GM18870 (cell line): ENCODE results near the gene EPG5.
A peak's percentile ranks its signal among the peaks of the same experiment; 100 is the strongest.

Experiments used
- ATAC-seq: cut with Tn5 transposase; IDR thresholded peaks from one replicate; pipeline ENCODE4 v1.9.1; 2021; ENCODE audit warnings: moderate library complexity; ENCODE audit not compliant: unreplicated experiment

The EPG5 gene

GRCh38 chr18:45920367-45920766 lies 46.8 kb downstream of the EPG5 start:
- no peak for ATAC-seq

DNA sequence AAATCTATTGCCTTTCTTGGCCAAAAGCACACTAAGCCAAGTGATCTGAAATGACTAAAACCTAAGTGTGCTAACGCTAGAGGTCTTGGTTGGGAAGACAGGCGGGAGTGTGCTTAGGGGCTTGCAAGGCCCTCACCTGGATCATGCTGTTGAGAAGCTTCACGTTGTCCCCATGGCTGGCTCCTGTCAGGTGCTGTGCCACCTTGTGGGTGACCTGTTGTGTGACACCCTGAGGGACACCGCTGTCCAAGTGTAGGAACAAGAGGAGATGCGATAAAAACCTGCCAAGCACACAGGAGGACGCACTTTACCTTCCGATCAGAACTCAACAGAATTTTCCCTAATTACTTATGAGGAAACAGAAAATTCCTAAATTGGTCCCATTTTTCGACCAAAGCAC lies 50.8 kb downstream of the EPG5 start:
- no peak for ATAC-seq

- ATAC-seq, result no peak
Measured at GRCh38 chr18:45913276-45913675, 53.9 kb downstream of the EPG5 start.

- ATAC-seq, result no peak
Measured at GRCh38 chr18:45910405-45911023, 56.6 kb downstream of the EPG5 start.

DNA sequence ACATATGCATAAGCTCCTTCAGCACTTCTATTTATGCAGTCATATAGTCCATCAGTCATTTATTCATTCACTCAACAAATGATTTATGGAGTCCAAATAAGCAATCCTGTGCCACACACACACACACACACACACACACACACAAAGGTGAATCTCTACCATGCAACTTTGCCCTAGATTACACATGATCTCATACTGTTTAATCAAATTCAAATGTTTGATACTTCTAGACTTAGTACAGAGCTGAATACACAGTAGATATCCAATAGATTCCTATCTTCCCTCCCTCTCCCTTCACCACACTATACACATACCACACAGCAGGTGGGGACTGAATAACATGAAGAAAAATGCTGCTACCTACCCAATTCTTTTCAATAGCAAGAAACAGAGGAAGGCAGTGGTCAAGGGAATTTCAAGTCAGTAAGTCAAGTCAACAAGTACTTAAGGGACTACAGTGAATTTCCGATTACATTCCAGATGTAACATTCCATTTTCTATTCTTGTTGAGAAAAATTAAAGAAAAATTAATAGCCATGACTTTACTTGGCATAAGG lies 65.4 kb downstream of the EPG5 start:
- ATAC-seq, result no peak

DNA sequence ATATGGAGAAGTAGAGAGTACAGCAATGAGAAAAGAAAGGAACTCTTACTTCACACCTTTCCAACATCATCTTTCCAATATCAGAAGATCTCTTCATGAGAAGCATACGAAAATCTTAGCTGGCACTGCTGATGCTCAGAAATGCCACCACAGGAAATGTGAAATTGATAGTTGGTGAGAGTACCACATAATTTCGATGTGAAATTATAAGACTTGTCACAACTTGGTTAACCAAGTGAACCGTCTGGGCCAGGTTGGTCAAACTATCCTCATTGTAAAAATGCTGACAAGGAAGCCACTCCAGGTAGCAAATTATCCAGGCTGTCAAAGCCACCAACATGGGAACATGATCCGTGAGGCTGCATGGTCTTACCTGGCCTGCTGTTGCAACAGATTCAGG lies 66.5 kb downstream of the EPG5 start:
- ATAC-seq, result no peak

GRCh38 chr18:45896991-45897390 lies 70.1 kb downstream of the EPG5 start:
- ATAC-seq, result no peak

GRCh38 chr18:45896452-45896851 lies 70.7 kb downstream of the EPG5 start:
- ATAC-seq, result no peak

DNA sequence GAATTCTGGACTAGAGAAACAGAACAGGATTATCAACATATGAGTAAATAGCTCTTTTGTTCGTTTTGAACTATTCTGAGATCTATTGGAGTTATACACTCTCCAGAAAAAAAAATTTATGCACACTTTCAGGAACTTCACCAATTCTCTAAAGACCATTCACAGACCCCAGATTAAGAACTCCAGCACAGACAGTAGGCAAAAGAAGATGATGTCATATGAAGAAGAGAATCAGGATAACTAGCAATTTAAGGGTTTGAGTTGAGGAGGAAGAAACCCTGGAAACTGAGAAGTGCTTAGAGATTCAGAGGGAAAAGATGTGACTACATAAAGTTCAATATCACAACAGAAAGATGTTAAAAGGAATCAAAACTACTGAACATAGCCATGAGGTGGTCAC lies 71.8 kb downstream of the EPG5 start:
- no peak for ATAC-seq

DNA sequence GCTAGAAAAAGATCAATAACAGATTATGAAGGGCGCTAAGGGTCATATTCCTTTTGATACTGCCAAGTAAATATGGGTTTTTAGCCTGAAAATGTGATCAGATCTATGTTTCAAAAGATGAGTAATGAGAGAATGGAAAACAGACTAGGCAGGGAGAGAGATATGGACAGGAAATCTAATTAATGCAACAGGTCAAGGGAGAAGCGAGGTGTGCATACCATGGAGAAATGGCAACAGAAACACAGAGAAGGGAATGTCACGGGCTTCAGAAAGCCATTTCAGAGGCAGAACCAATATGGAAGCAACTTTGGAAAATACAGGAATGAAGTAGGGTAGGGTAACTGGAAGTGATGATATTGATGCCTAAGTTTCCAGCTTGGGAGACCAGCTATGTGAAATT lies 72.3 kb downstream of the EPG5 start:
- no peak for ATAC-seq

DNA sequence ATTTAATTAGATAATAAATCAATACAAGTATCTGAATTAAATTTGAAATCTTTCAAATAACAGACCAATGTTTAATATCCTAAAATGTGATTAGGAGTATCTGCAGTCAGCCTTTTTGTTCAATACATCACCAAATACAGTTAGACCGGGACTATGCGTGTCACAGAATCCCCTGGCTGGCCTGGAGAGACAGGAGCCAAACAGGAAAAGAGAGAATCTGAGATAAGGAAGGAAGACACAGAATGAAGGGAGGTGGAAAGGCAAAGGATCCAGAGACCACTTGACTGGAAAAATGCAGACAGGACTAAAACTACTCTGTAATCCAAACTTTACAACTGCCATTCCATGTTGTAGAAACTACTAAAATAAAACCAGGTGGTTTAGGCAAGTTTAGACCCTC lies 75.3 kb downstream of the EPG5 start:
- no peak for ATAC-seq

- no peak for ATAC-seq
Measured at GRCh38 chr18:45890606-45891005, 76.5 kb downstream of the EPG5 start.

GRCh38 chr18:45889419-45890064 lies 77.6 kb downstream of the EPG5 start:
- no peak for ATAC-seq

DNA sequence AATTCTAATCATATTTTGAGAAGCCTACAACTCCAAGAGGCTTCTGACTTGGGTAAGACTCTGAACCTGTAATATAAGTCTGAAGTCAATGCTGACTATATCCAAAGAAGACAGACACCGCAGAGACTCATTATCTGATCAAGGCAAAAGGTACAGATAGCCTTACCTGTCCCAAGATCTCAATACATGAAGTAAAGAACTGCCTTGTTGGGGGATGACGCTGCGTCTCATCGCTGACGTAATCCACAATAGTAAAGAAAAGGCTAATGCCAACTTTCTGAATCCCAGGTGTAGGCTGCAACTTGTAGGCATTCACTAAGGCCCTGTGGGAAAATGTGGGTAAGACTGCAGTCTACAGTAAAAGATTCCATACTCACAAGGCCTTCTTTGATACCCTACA lies 79.5 kb downstream of the EPG5 start:
- no peak for ATAC-seq

DNA sequence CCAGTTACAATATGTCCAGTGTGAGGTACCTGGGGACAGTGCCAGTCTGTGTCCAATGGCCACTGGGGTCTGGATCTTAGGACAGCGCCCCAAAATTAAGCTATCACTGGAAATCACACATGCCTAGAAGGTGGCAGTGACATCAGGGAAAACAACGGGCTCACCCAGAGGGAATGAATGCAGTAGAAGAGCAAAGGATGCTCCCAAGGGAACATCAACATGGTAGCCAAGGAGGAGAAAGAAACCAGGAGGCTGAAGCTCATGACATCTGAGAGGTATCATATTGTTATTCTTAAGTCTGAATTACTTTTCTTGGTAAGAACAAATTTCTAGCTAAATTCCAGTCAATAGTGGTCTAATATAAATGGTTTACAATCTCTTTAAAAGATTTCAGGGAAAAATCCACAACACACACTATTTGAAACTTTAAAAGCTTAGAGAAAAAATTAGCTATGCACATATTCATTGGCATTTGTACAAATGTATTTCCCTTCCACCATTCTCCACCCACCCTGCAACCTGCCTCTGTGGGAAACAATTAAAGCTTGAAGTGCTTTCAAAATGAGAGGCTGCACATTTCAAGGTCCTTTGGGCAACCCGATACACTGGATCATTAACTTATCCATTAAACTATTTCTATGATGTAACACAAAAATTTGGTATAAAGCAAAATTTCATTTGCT lies 86.1 kb downstream of the EPG5 start:
- no peak for ATAC-seq

DNA sequence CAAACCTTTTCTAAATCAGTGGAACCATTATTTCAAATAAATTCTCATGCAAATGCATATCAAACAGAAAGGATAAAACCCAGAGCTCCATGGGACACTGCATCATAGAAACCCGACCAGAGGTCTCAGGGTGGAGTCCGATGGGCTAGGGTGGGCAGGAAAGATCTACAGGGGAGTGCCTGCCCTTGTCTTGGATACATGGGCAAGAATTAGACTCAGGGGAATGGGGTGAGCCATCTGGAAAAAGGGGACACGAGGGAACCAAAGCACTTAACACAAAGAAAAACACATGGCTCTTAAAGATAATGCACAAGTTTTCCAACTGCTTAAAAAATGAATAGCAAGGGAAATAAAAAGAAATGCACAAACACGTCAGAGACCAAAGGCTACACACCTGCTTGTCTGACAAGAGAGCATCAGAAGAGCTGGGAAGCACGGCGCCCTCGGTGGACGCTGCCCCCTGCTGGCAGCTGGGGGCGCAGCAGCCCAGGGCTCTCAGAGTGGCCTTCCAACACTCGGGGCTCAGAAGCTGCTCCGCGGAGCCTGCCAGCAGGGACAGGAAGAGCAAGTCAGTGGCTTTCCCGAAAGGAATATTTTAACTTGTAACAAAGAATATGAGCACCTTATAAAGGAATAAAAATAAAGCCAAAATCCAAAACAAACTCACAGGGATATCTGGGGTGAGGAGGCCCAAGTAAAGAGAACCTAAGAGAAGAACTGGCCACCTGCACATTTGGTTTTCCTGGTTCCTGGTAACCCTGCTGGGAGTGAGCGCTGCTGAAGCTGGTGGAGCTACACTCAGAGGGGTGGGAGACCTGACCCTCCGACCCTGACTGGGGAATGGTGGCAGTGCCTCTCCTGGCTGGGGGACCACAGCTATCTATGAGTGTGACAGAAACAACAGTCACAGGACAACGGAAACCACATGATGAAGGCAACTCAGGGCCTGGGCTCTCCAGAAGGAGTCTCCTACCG lies 87.2 kb downstream of the EPG5 start:
- ATAC-seq, result peak; percentile 59

DNA sequence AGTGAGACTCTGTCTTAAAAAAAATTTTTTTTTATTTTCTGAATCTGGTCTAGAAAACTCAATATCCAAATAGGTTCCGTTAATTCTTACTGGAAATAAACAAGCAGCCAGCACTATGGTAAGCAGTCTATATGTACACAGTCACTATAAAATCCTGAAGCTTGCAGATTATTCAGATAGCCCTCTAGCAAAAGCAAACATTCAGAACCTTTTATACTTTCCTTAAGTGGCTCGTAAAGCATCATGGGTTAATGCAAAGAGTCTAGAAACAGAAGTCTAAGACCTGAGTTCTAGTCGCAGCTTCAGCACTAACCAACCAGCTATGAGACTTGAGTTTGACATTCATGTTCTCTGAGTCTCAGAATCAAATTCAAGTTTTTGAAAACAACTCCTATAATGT lies 89.7 kb downstream of the EPG5 start:
- ATAC-seq, result no peak

- ATAC-seq, result no peak
Measured at GRCh38 chr18:45876161-45876560, 91.0 kb downstream of the EPG5 start.

DNA sequence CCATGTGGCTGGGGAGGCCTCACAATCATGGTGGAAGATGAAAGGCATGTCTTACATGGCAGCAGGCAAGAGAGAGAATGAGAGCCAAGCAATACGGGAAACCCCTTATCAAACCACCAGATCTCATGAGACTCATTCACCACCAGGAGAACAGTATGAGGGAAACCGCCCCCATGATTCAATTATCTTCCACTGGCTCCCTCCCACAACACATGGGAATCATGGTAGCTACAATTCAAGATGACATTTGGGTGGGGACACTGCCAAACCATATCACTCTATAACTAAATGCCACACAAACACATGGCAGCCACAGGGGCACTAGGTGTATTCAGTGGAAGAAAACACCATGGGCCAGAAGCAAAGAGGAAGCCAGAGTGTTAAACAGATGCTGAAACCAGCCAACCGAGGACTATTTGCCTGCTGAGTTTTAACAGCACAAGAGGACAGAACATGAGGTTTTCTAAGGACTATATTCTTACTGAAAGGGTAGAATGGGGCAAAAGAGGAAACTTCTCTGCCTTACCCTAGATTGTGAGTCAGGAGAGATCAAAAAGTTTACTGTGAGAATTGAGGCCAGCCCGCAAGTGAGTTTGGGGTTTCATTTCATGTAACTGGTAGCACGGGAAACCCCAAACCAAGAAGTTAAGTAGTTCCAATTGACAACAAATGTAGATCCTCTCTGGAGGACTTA lies 92.5 kb downstream of the EPG5 start:
- peak; percentile 91 for ATAC-seq

- ATAC-seq, result no peak
Measured at GRCh38 chr18:45871431-45872084, 95.6 kb downstream of the EPG5 start.
